ENCODE data around the gene JAK2.

GRCh38 chr9:4994166-4994890, 9.3 kb downstream of the JAK2 start:
- TF ChIP-seq RCOR1 (IDR thresholded peaks at IDR 0.05; ENCODE audit: insufficient replicate concordance, low read length) = no peak
- TF ChIP-seq, protein P1, sequence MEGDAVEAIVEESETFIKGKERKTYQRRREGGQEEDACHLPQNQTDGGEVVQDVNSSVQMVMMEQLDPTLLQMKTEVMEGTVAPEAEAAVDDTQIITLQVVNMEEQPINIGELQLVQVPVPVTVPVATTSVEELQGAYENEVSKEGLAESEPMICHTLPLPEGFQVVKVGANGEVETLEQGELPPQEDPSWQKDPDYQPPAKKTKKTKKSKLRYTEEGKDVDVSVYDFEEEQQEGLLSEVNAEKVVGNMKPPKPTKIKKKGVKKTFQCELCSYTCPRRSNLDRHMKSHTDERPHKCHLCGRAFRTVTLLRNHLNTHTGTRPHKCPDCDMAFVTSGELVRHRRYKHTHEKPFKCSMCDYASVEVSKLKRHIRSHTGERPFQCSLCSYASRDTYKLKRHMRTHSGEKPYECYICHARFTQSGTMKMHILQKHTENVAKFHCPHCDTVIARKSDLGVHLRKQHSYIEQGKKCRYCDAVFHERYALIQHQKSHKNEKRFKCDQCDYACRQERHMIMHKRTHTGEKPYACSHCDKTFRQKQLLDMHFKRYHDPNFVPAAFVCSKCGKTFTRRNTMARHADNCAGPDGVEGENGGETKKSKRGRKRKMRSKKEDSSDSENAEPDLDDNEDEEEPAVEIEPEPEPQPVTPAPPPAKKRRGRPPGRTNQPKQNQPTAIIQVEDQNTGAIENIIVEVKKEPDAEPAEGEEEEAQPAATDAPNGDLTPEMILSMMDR (conservative IDR thresholded peaks at IDR 0.05; ENCODE audit: low read depth, low read length) = no peak
- TF ChIP-seq FOS (IDR thresholded peaks at IDR 0.05; ENCODE audit: low read depth, low read length) = no peak
- TF ChIP-seq POLR2A (IDR thresholded peaks at IDR 0.05; ENCODE audit: low read depth, low read length) = no peak
- no peak for TF ChIP-seq RFX5 (IDR thresholded peaks at IDR 0.05; ENCODE audit: low read depth, low read length)
- TF ChIP-seq SMC3 (IDR thresholded peaks at IDR 0.05; ENCODE audit: low read depth, low read length) = no peak
- TF ChIP-seq RAD21 (IDR thresholded peaks at IDR 0.05; ENCODE audit: low read length) = no peak
- TF ChIP-seq MAFK (IDR thresholded peaks at IDR 0.05; ENCODE audit: low read depth, low read length) = no peak
- TF ChIP-seq MXI1 (IDR thresholded peaks at IDR 0.05; ENCODE audit: borderline replicate concordance, low read depth, low read length) = no peak
- TF ChIP-seq, protein P2, sequence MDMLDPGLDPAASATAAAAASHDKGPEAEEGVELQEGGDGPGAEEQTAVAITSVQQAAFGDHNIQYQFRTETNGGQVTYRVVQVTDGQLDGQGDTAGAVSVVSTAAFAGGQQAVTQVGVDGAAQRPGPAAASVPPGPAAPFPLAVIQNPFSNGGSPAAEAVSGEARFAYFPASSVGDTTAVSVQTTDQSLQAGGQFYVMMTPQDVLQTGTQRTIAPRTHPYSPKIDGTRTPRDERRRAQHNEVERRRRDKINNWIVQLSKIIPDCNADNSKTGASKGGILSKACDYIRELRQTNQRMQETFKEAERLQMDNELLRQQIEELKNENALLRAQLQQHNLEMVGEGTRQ (IDR thresholded peaks at IDR 0.05; ENCODE audit: low read depth, low read length) = no peak
- no peak for TF ChIP-seq CEBPB (IDR thresholded peaks at IDR 0.05; ENCODE audit: low read depth, low read length)
- no peak for TF ChIP-seq BHLHE40 (IDR thresholded peaks at IDR 0.05; ENCODE audit: low read depth, low read length)
- TF ChIP-seq CHD1 (IDR thresholded peaks at IDR 0.05; ENCODE audit: low read depth, low read length) = no peak
- TF ChIP-seq MAZ (IDR thresholded peaks at IDR 0.05; ENCODE audit: borderline replicate concordance, low read depth, low read length) = no peak
